HG03575 (cell line): Measurements from ENCODE around the gene PPP4C.

Source experiments
- ATAC-seq: cut with Tn5 transposase; IDR thresholded peaks from one replicate; pipeline ENCODE4 v1.9.1; 2021; ENCODE audit not compliant: unreplicated experiment, insufficient number of reproducible peaks, low FRiP score; ENCODE audit errors: extremely low read depth

PPP4C gene

GRCh38 chr16:30053376-30054015 lies 22.3 kb upstream of the PPP4C start:
- no peak for ATAC-seq

GRCh38 chr16:30054451-30054850 lies 21.3 kb upstream of the PPP4C start:
- ATAC-seq: no peak

- ATAC-seq: no peak
Observed at GRCh38 chr16:30054959-30055553, 20.7 kb upstream of the PPP4C start.

- no peak for ATAC-seq
Observed at GRCh38 chr16:30060346-30060745, 15.4 kb upstream of the PPP4C start.

- ATAC-seq: no peak
Observed at GRCh38 chr16:30060836-30061554, 14.8 kb upstream of the PPP4C start.

GRCh38 chr16:30063278-30063892 lies 12.4 kb upstream of the PPP4C start:
- ATAC-seq: no peak

- ATAC-seq: no peak
Observed at GRCh38 chr16:30063893-30064728, 11.7 kb upstream of the PPP4C start.

- ATAC-seq: no peak
Observed at GRCh38 chr16:30064729-30065101, 11.1 kb upstream of the PPP4C start.

GRCh38 chr16:30065102-30065942 lies 10.5 kb upstream of the PPP4C start, which contains the start of gene ALDOA:
TSS of gene ALDOA (plus strand) at chr16:30065760. CDS start at chr16:30066898, 1,138 bp downstream.
- ATAC-seq: no peak

- ATAC-seq: no peak
Observed at GRCh38 chr16:30065943-30066760, 9.6 kb upstream of the PPP4C start.

- no peak for ATAC-seq
Observed at GRCh38 chr16:30066761-30067583, 8.8 kb upstream of the PPP4C start.

GRCh38 chr16:30067584-30067916 lies 8.2 kb upstream of the PPP4C start:
- no peak for ATAC-seq

- no peak for ATAC-seq
Observed at GRCh38 chr16:30068333-30068732, 7.5 kb upstream of the PPP4C start.

GRCh38 chr16:30068750-30069610 lies 6.8 kb upstream of the PPP4C start:
- no peak for ATAC-seq

GRCh38 chr16:30069611-30070462 lies 6.0 kb upstream of the PPP4C start:
- no peak for ATAC-seq
